Measurements from ENCODE around the gene DCHS1.

- TF ChIP-seq POLR2A (IDR thresholded peaks at IDR 0.05), result no peak
- TF ChIP-seq, protein P1, sequence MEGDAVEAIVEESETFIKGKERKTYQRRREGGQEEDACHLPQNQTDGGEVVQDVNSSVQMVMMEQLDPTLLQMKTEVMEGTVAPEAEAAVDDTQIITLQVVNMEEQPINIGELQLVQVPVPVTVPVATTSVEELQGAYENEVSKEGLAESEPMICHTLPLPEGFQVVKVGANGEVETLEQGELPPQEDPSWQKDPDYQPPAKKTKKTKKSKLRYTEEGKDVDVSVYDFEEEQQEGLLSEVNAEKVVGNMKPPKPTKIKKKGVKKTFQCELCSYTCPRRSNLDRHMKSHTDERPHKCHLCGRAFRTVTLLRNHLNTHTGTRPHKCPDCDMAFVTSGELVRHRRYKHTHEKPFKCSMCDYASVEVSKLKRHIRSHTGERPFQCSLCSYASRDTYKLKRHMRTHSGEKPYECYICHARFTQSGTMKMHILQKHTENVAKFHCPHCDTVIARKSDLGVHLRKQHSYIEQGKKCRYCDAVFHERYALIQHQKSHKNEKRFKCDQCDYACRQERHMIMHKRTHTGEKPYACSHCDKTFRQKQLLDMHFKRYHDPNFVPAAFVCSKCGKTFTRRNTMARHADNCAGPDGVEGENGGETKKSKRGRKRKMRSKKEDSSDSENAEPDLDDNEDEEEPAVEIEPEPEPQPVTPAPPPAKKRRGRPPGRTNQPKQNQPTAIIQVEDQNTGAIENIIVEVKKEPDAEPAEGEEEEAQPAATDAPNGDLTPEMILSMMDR (IDR thresholded peaks at IDR 0.05), result no peak
Measured at GRCh38 chr11:6671991-6672390, 16.4 kb upstream of the DCHS1 start.
